ENCODE data around the gene FBXO31. TPM values are rescaled to one million over a fixed set of nuclear protein-coding genes. Genes with fewer than 3 reads are reported as not detected.

FBXO31 gene
- total and polyA plus RNA-seq, 9 of the 15 experiments (the other 6 are each of a cell fraction or from before 2014, with no cell fraction given), result 0.18 to 33.3 (median 10.9) TPM

DNA sequence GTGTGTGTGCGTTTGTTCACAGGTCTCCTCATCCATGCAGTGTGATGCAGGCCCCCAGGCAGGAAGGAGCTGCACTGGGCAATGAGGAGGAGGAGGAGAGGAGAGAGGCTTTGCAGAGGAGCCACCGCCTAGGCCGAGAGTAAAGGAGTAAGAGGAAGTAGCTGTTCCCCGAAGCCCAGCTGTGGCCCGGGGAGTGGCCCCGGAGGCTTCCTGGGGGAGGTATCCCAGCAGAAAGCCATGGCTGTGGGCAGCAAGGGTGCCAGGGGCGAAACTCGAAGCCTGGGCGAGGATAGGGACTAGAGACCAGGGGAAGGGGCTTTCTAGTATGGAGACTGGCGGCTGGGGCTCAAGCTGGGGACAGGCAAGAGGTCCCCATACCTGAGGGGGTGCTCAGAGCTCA, 78.6 kb downstream of the FBXO31 start:
- FAIRE-seq (no peak), DNase-seq (ENCODE audit: extremely low read depth in 1 of 4, low spot score in 3 of 4) (peak; percentile 41 to 62 (median 49)), ATAC-seq (peak; percentile 63)
- Histone ChIP-seq H3K4me2 (ENCODE audit: insufficient read depth, low read length) (peak overlapping the region; percentile 93), H2AFZ (ENCODE audit: low read depth, low read length) (peak overlapping the region; percentile 95), H3K79me2 (ENCODE audit: control insufficient read depth, insufficient read depth, low read length) (peaks cover 22% of the 10 kb centered on the region), H3K9me1 (ENCODE audit: control insufficient read depth, insufficient read depth, low read length) (no peaks in the 10 kb centered on the region), H3K27ac (ENCODE audit: extremely low read depth, low read depth, low read length) (peak overlapping the region; percentile 84), H3K36me3 (ENCODE audit: control insufficient read depth, insufficient read depth, low read length) (peaks cover 12% of the 10 kb centered on the region; the same call in 1 of the 3 replicates), H4K20me1 (replicated peaks; ENCODE audit: control insufficient read depth, insufficient read depth, low read length) (no peaks in the 10 kb centered on the region), H3K4me1 (replicated peaks in 1 of 2; ENCODE audit: control insufficient read depth in 2 of 2, insufficient read depth in 2 of 2, low read length in 2 of 2) (peaks cover 33 to 39% of the 10 kb centered on the region in 2 experiments), H3K27me3 (ENCODE audit: control insufficient read depth in 2 of 2, insufficient read depth in 2 of 2, low read length in 2 of 2) (no peaks in the 10 kb centered on the region), H3K9me3 (replicated peaks; ENCODE audit: control insufficient read depth, insufficient read depth, low read depth, low read length) (peaks cover 6% of the 10 kb centered on the region), H3K9ac (ENCODE audit: insufficient read depth in 1 of 2, low read depth in 2 of 2, low read length in 2 of 2) (peak overlapping the region; percentile 81 to 90; a peak in 3 of 4 replicates), H3K4me3 (peak overlapping the region; percentile 44)
- in situ Hi-C loops (cut with MboI) (no loop called here), intact Hi-C loops (cut with micrococcal nuclease) (no loop called here)
- ChIA-PET CTCF (ENCODE audit: low intra/inter-chr PET ratio) (no interaction called here), POLR2A (interaction anchor here (0.6 to 4.5 kb wide), 8 partner anchors 9 to 520 kb away, joined by 3 to 42 read pairs (median 3); partner anchors contain the start of gene C16orf95)
- BruUV-seq (replicated peaks), result no TSS peak
- WGBS (ENCODE audit: insufficient coverage, low coverage, missing lambda C conversion rate), result 9% methylated on average over 10 of the region's 10 CpGs
- TF ChIP-seq, protein P1, sequence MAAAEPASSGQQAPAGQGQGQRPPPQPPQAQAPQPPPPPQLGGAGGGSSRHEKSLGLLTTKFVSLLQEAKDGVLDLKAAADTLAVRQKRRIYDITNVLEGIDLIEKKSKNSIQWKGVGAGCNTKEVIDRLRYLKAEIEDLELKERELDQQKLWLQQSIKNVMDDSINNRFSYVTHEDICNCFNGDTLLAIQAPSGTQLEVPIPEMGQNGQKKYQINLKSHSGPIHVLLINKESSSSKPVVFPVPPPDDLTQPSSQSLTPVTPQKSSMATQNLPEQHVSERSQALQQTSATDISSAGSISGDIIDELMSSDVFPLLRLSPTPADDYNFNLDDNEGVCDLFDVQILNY (CRISPR knock-in tag; IDR thresholded peaks at IDR 0.05), result no peak
- no peak for TF ChIP-seq MTF1 (CRISPR knock-in tag; IDR thresholded peaks at IDR 0.05; ENCODE audit: borderline replicate concordance)
- TF ChIP-seq HMGN3 (IDR thresholded peaks at IDR 0.05; ENCODE audit: borderline replicate concordance, extremely low read depth, insufficient read length, low read depth, low read length), result peak; percentile 2
- TF ChIP-seq SPI1 (IDR thresholded peaks at IDR 0.05; ENCODE audit: borderline replicate concordance, low read depth, low read length), result 0 out of 2 replicates have a peak, but pooled peaks have one; percentile 34
- TF ChIP-seq MAFK (IDR thresholded peaks at IDR 0.05; ENCODE audit: low read length), result no peak
- TF ChIP-seq KDM5B (IDR thresholded peaks at IDR 0.05; ENCODE audit: insufficient replicate concordance, low read depth, low read length), result peak; percentile 2
- TF ChIP-seq NR4A1 (CRISPR knock-in tag; IDR thresholded peaks at IDR 0.05), result no peak
- TF ChIP-seq NR4A1 (tag; IDR thresholded peaks at IDR 0.05), result no peak
- 0 out of 4 replicates have a peak, but pooled peaks of 1 of the 2 experiments have one; percentile 29 for TF ChIP-seq TEAD1 (CRISPR knock-in tag; IDR thresholded peaks at IDR 0.05)
- no peak for TF ChIP-seq FOXP1 (CRISPR knock-in tag; IDR thresholded peaks at IDR 0.05)
- no peak for TF ChIP-seq CREM (IDR thresholded peaks at IDR 0.05; ENCODE audit: low read depth)
- peak; percentile 92 for TF ChIP-seq ZFP36 (IDR thresholded peaks at IDR 0.05; ENCODE audit: low read depth, low read length, partially characterized antibody)
- TF ChIP-seq, protein P2, sequence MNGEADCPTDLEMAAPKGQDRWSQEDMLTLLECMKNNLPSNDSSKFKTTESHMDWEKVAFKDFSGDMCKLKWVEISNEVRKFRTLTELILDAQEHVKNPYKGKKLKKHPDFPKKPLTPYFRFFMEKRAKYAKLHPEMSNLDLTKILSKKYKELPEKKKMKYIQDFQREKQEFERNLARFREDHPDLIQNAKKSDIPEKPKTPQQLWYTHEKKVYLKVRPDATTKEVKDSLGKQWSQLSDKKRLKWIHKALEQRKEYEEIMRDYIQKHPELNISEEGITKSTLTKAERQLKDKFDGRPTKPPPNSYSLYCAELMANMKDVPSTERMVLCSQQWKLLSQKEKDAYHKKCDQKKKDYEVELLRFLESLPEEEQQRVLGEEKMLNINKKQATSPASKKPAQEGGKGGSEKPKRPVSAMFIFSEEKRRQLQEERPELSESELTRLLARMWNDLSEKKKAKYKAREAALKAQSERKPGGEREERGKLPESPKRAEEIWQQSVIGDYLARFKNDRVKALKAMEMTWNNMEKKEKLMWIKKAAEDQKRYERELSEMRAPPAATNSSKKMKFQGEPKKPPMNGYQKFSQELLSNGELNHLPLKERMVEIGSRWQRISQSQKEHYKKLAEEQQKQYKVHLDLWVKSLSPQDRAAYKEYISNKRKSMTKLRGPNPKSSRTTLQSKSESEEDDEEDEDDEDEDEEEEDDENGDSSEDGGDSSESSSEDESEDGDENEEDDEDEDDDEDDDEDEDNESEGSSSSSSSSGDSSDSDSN (IDR thresholded peaks at IDR 0.05; ENCODE audit: borderline replicate concordance in 1 of 2, low read depth in 2 of 2, low read length in 2 of 2), result peak in 1 of 2 experiments; percentile 57; a peak in 1 of 4 replicates
- TF ChIP-seq, protein P3, sequence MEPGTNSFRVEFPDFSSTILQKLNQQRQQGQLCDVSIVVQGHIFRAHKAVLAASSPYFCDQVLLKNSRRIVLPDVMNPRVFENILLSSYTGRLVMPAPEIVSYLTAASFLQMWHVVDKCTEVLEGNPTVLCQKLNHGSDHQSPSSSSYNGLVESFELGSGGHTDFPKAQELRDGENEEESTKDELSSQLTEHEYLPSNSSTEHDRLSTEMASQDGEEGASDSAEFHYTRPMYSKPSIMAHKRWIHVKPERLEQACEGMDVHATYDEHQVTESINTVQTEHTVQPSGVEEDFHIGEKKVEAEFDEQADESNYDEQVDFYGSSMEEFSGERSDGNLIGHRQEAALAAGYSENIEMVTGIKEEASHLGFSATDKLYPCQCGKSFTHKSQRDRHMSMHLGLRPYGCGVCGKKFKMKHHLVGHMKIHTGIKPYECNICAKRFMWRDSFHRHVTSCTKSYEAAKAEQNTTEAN (CRISPR knock-in tag; IDR thresholded peaks at IDR 0.05), result 0 out of 2 replicates have a peak, but pooled peaks have one; percentile 31
- no peak for TF ChIP-seq NONO (IDR thresholded peaks at IDR 0.05; ENCODE audit: low read depth in 2 of 2, low read length in 1 of 2)
- 0 out of 4 replicates have a peak, but pooled peaks of 1 of the 2 experiments have one; percentile 16 for TF ChIP-seq HDAC1 (IDR thresholded peaks at IDR 0.05)
- no peak for TF ChIP-seq KAT2B (IDR thresholded peaks at IDR 0.05; ENCODE audit: low read depth, low read length)

Data from K562 (cell line).